Pulmonary artery endothelial cell (primary cell): ENCODE measurements around the gene POLL. TPM values are rescaled to one million over a fixed set of nuclear protein-coding genes. Genes with fewer than 3 reads are reported as not detected.
A peak's percentile ranks its signal among the peaks of the same experiment; 100 is the strongest.

ENCODE experiments used
- DNase-seq: peaks from one replicate; pipeline ENCODE4 v3.0.0-alpha.2; 2011; ENCODE audit warnings: low read depth, low spot score
- total RNA-seq: library from RNA; depleted of rRNA; stranded (reverse); fragments of >200 nt; gene quantifications from 2 replicates; pipeline ENCODE4 v1.2.3, GENCODE V29; 2014

POLL gene
- total RNA-seq, 1 donor from 2014 or later = 11.6 TPM

DNA sequence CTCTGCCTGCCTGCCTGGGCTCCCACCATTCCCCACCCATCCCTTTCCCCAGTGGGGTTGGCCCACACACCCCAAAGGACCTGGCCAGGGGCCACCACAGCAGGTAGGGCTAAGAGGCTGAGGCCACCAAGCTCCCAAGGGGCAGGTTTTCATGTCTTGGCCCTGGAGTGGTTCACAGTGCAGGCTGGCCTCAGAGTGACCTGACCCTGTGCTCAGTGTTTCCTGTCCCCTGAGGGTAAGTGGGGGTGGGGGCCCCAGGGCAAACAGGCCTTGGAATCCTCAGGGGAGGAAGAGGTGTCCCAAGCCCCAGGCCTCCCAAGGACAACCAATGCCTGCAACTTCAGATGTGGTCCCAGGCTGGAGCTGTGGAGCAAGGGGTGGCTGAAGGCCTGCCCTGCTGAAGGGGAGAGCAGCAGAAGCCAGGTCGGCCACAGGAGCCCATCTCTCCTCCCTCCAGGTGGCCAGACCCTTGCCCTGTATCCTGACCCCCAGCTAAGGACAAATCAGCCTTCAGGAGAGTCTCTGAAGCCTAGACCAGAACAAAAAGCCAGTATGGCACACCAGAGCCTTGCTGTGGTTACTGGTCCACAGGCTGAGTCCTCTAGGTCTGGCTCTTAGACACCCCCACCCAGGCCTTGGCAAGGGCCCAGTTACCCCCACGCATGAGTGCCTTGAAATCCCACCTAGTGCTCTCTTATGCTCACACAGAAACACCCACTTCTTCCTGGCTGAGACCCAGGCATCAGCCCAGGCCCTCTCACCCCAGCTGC, 27.6 kb downstream of the POLL start:
- DNase-seq = no peak

DNA sequence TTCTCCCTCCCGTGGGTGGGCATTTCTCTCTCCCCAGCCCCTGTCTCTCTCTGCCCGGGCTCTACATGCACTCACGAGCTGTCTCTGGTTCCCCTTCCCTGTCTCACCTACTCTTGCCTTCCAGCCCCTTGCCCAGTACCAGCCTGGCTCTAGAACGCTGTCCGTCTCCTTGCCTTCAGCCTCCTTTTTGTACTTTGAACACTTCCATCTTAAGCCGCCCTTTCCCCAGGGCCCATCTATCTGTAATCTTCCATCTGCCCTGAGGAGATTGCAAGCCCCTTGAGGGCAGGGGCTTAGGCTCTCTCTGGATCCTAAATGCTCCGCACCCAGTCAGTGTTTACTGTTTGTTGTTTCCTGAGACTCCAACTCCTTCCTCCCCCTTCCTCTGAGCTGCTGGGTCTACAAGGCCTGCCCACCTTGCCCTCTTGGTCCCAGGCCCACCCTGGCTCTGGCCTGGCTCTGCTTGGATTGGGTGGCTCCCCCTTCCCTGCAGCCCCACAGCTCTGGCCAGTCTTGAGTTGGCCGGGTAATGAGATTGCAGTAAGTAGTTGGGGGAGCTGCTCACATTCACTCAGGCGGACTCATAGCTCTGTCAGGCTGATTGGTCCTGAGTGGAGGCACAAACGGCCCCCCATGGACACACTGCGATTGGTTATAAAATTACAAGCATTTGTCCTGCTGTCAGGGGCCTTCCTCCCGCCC, 28.3 kb downstream of the POLL start:
- DNase-seq = no peak

DNA sequence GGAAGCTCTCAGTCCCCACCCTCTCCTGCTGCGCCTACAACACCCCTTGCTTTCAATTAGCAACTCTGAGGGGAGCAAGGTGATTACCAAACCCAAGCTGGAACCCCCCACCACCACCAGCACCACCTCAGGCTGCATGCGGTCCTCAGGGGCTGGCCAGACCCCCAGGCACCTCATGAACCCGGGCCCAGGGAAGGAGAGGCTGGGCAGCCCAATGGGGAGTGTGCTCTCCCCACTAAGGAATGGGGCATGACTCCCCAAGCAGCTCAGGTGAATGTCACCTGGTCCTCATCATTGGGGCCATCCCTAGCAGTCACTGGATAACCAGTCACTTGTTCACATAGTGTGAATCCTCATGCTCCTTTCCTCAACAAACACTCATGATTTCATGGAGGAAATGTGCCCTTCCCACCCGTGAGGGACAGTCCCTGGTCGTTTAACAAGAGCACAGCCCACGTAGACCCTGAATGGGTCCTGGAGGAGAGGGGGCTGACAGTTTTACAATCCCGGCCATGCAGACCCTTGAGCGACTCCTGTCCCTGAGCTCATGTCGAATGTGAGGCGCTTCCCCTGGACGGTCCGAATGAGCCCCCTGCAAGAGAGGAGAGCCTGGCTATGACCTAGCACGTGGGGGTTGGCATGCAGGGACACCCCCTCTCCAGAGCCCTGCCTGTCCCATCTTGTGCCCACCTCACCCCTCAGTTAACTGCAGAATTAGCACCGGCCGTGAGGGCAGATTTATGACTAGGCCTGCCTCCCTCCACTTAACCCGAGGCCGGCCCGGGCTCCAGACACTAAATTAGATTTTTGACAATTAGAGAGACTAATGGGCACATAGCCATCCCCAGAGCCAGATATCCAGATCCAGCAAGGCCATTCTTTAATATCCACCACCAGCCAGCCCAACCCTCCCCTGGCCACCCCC, 29.1 kb downstream of the POLL start:
- DNase-seq = no peak

- DNase-seq = no peak
Observed at GRCh38 chr10:101558204-101558603, 29.9 kb downstream of the POLL start.

DNA sequence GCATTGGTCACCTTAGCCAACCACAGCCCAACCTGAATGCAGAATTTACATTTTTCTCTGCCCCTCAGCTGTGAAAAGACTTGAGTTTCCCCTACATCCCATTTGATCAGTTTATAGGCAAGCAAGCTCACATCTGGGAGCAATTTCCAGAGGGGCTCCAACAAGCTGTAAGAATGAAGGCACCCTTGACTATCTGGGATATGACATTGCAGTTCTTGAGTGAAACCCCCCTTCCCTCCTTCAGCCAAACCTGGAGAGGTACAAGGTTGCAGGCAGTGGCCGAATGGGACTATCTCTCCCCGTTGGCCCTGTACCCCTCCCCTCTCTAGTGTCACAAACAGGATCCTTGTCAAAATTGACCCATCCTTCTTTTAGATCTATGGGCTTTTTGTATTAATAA, 30.5 kb downstream of the POLL start:
- no peak for DNase-seq

GRCh38 chr10:101552442-101552841, 35.6 kb downstream of the POLL start:
- DNase-seq = no peak

GRCh38 chr10:101550965-101551364, 37.1 kb downstream of the POLL start:
- DNase-seq = no peak

GRCh38 chr10:101545898-101546297, 42.2 kb downstream of the POLL start:
- DNase-seq = no peak

GRCh38 chr10:101538446-101538845, 49.6 kb downstream of the POLL start:
- no peak for DNase-seq

GRCh38 chr10:101536800-101537199, 51.3 kb downstream of the POLL start:
- DNase-seq = no peak

DNA sequence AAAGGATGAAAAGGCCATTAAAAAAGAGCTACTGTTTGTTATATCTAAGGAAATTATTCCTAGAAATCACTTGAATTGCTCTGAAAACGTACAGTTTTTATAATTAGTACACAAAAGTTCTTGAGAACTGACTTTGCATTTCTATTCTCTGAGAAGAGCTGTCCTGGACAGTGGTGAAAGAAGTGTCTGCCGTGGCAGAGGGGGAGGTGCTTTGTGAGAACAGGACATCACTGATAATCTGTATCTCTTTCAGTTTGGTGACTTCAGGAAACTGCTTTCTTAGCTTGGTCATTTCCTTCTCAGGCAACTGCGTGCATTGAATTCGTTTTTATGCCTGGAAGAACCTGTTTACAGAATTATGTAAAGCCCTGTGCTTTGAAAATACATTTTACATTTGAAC, 52.1 kb downstream of the POLL start:
- DNase-seq = peak; percentile 29

DNA sequence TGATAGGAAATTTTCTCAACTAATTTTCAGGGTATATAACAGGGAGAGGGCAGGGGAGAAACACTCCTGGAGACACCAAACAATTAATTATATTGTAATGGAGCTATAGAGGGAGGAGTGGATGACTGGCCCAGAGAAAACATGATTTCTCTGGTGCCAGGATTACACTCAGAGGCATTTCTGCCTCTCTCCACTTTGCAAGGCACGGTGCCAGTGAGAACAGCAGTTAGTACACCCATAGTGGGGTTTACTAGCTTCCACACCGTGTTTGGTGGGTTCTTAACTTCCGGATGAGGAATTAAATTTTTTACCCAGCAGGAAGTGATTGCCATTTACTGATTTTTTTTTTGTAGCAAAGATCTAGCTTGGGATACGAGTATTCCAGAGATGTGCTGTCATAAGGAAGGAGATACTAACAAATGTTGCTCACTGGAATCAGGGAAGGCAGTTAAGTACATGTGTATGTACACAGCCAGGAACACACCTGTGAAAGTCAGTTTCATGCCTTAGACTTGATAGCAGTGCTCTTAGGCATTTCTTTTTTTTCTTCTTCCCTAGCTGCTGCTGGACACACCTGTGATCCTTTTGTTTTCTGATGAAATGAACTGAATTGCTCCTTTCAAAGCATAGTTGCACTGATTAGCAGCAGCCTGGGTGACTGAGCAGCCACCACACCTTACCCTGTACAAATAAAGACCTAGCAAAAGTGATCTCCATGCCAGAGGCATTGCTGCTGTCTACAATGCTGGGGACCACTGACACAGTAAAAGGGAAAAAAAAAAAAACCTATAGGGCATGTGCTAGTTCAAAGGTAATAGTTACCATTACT, 58.1 kb downstream of the POLL start:
- no peak for DNase-seq

DNA sequence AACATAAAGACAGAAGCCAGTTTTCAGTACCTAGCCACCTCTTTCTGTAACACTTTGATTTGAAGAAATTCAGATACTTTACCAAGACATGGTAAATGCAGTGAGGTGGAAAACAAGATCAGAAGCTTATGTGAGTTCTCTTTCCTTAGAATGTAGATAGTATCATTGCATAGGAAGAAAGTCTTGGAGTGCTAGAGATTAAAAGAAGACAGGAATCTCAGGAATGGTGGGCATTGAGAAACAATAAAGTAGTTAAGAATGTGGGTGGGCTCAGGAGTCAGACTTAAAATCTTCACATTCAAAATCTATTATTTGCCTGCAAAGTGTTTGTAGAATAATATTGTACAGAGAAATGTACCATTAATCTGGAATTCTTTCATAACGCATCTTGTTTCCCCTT, 58.9 kb downstream of the POLL start:
- no peak for DNase-seq

Other genes with a start within 250 kb of the POLL start
- 8.8 and 13.4 TPM in 2 replicates for gene BTRC, start 234.1 kb downstream of the POLL start, total RNA-seq
- 25.7 and 36.7 TPM in 2 replicates for gene DPCD, start 64 bp upstream of the POLL start, total RNA-seq
- gene FBXW4, start 106.9 kb upstream of the POLL start, total RNA-seq = 15.8 and 23.3 TPM in 2 replicates
- gene FGF8, start 187.9 kb upstream of the POLL start, total RNA-seq = not detected in 2 replicates
- gene NPM3, start 195.2 kb upstream of the POLL start, total RNA-seq = 128 and 168 TPM in 2 replicates
- gene OGA, start 230.2 kb upstream of the POLL start, total RNA-seq = 80.0 and 84.5 TPM in 2 replicates